Uterus (tissue), 2 donors: Measurements from ENCODE around the gene SYT9.

Source experiments
- CTCF ChIP-seq, 4 experiments: fragments of 200-600 bp in 2 of 4; fragments of 450-650 bp in 2 of 4; sonication (generic) in 2 of 4; IDR thresholded peaks; one replicate each; pipeline ENCODE4 v1.5.1; 2016 to 2019; ENCODE audit warnings: antibody characterized with exemption in 4 of 4, mild to moderate bottlenecking in 2 of 4, moderate library complexity in 1 of 4
- POLR2A ChIP-seq, 2 donors: fragments of 450-650 bp; IDR thresholded peaks; one replicate each; pipeline ENCODE4 v1.6.1; 2016; ENCODE audit warnings: antibody characterized with exemption in 2 of 2, mild to moderate bottlenecking in 1 of 2, moderate library complexity in 1 of 2

- TF ChIP-seq CTCF (IDR thresholded peaks at IDR 0.05) (no peak), POLR2A (IDR thresholded peaks at IDR 0.05) (no peak)
These were observed 47.7 kb downstream of the SYT9 start for GRCh38 chr11:7299393-7299792.
